NCI-H345 treated with DMSO at 0.1 percent for 48 hours (cell line): Measurements from ENCODE around the gene BIRC5.
"Not testable (repeated sequence)": the region's sequence is repeated elsewhere in the genome, so short reads cannot be mapped to it uniquely, and the experiment has no call there.

Source experiments
- DNase-seq: peaks from one replicate; lab custom pipeline; 2025; ENCODE audit not compliant: unreplicated experiment; lab: John Stamatoyannopoulos, UW

The BIRC5 gene

GRCh38 chr17:78214016-78214705 is at the start of gene BIRC5:
TSS of gene BIRC5 (plus strand) at chr17:78214253. CDS start at chr17:78214317, 64 bp downstream.
- peak; percentile 92 for DNase-seq

- no peak for DNase-seq
These were observed 49.1 kb upstream of the BIRC5 start for GRCh38 chr17:78164748-78165607.

GRCh38 chr17:78166416-78166815 is 47.6 kb upstream of the BIRC5 start:
- peak; percentile 24 for DNase-seq

- peak; percentile 73 for DNase-seq
These were observed 45.7 kb upstream of the BIRC5 start, which contains the start of gene SYNGR2 for GRCh38 chr17:78168242-78168902. TSS of gene SYNGR2 (plus strand) at chr17:78168581. CDS start at chr17:78168617, 36 bp downstream.

- DNase-seq, result peak; percentile 69
These were observed 44.9 kb upstream of the BIRC5 start for GRCh38 chr17:78168903-78169793.

GRCh38 chr17:78170692-78171590 is 43.1 kb upstream of the BIRC5 start:
- DNase-seq, result no peak

GRCh38 chr17:78171591-78172248 is 42.3 kb upstream of the BIRC5 start:
- DNase-seq, result not testable (repeated sequence)

- peak; percentile 71 for DNase-seq
These were observed 41.6 kb upstream of the BIRC5 start for GRCh38 chr17:78172249-78173051.

- DNase-seq, result no peak
These were observed 40.8 kb upstream of the BIRC5 start for GRCh38 chr17:78173097-78173715.

GRCh38 chr17:78174346-78174869 is 39.6 kb upstream of the BIRC5 start:
- no peak for DNase-seq

- DNase-seq, result no peak
These were observed 39.0 kb upstream of the BIRC5 start for GRCh38 chr17:78174870-78175642.

- DNase-seq, result no peak
These were observed 38.4 kb upstream of the BIRC5 start for GRCh38 chr17:78175643-78175981.

- DNase-seq, result no peak
These were observed 37.5 kb upstream of the BIRC5 start for GRCh38 chr17:78176548-78177025.

- DNase-seq, result no peak
These were observed 34.7 kb upstream of the BIRC5 start for GRCh38 chr17:78179372-78179771.

GRCh38 chr17:78180083-78180482 is 34.0 kb upstream of the BIRC5 start:
- no peak for DNase-seq

GRCh38 chr17:78180508-78180907 is 33.5 kb upstream of the BIRC5 start:
- DNase-seq, result no peak

GRCh38 chr17:78182504-78182903 is 31.5 kb upstream of the BIRC5 start:
- no peak for DNase-seq
